Liver (tissue), 9 donors: ENCODE measurements around the gene TNFAIP3. TPM values are rescaled to one million over a fixed set of nuclear protein-coding genes. Genes with fewer than 3 reads are reported as not detected.

Experiments used
- DNase-seq: peaks from one replicate; pipeline ENCODE4 v3.0.0-alpha.2; 2017; ENCODE audit warnings: low spot score
- H3K27ac ChIP-seq, 2 donors: one replicate each; pipeline ENCODE4 v1.7.0; 2013; ENCODE audit warnings: inconsistent platforms in 2 of 2, low read length in 2 of 2, control low read depth in 1 of 2, low read depth in 1 of 2, mild to moderate bottlenecking in 1 of 2
- H3K27me3 ChIP-seq, 4 donors: one replicate each; pipeline versions ENCODE4 v1.6.1 to v1.7.0; 2013; ENCODE audit warnings: low read length in 3 of 4, inconsistent platforms in 1 of 4, mild to moderate bottlenecking in 1 of 4, moderate library complexity in 1 of 4; ENCODE audit not compliant: control insufficient read depth in 4 of 4, insufficient read depth in 4 of 4
- H3K36me3 ChIP-seq, 4 donors: one replicate each; pipeline versions ENCODE4 v1.6.1 to v1.7.0; 2013; ENCODE audit warnings: low read length in 3 of 4, mild to moderate bottlenecking in 3 of 4, low read depth in 1 of 4, moderate library complexity in 1 of 4; ENCODE audit not compliant: control insufficient read depth in 4 of 4, insufficient read depth in 3 of 4
- H3K4me1 ChIP-seq, 4 donors: one replicate each; pipeline versions ENCODE4 v1.6.1 to v1.7.0; 2013; ENCODE audit warnings: low read length in 3 of 4, mild to moderate bottlenecking in 3 of 4, moderate library complexity in 1 of 4; ENCODE audit not compliant: control insufficient read depth in 4 of 4, insufficient read depth in 4 of 4
- H3K4me3 ChIP-seq, 3 donors: one replicate each; pipeline versions ENCODE4 v1.6.1 to v1.7.0; 2013; ENCODE audit warnings: low read length in 3 of 3, control low read depth in 1 of 3, low read depth in 1 of 3, mild to moderate bottlenecking in 1 of 3
- H3K9ac ChIP-seq, 2 donors: one replicate each; pipeline ENCODE4 v1.7.0; 2013; ENCODE audit warnings: low read length in 2 of 2, mild to moderate bottlenecking in 2 of 2, moderate library complexity in 2 of 2, control low read depth in 1 of 2, low read depth in 1 of 2
- H3K9me3 ChIP-seq, 4 donors: one replicate each; pipeline versions ENCODE4 v1.6.1 to v1.7.0; 2013; ENCODE audit warnings: low read length in 3 of 4; ENCODE audit not compliant: control insufficient read depth in 4 of 4
- CTCF ChIP-seq: fragments of 150-350 bp; IDR thresholded peaks from 2 replicates; pipeline ENCODE4 v1.5.1; 2017; ENCODE audit warnings: improper control_type of control experiment, low read depth, low read length; ENCODE audit not compliant: missing input control
- EGR1 ChIP-seq, 2 donors: IDR thresholded peaks; 2 replicates each; pipeline ENCODE4 v1.6.1; 2016 to 2018; ENCODE audit warnings: antibody characterized with exemption in 2 of 2, low read depth in 2 of 2
- FOXA1 ChIP-seq: IDR thresholded peaks from 2 replicates; pipeline ENCODE4 v1.6.1; 2016; ENCODE audit warnings: antibody characterized with exemption
- FOXA2 ChIP-seq: IDR thresholded peaks from 2 replicates; pipeline ENCODE4 v1.6.1; 2016; ENCODE audit warnings: antibody characterized with exemption
- GABPA ChIP-seq, 2 donors: IDR thresholded peaks in 1 of 2; conservative IDR thresholded peaks in 1 of 2; 2 replicates each; pipeline ENCODE4 v1.6.1; 2016; ENCODE audit warnings: antibody characterized with exemption in 2 of 2, mild to moderate bottlenecking in 1 of 2, moderate library complexity in 1 of 2
- HNF4A ChIP-seq, 2 donors: conservative IDR thresholded peaks; 2 replicates each; pipeline ENCODE4 v1.6.1; 2016; ENCODE audit warnings: antibody characterized with exemption in 2 of 2, mild to moderate bottlenecking in 2 of 2
- HNF4G ChIP-seq: IDR thresholded peaks from 2 replicates; pipeline ENCODE4 v1.6.1; 2016; ENCODE audit warnings: antibody characterized with exemption
- JUND ChIP-seq, 2 donors: IDR thresholded peaks; 2 replicates each; pipeline ENCODE4 v1.6.1; 2016; ENCODE audit warnings: antibody characterized with exemption in 2 of 2
- NR2F2 ChIP-seq: IDR thresholded peaks from 2 replicates; pipeline ENCODE4 v1.6.1; 2016; ENCODE audit warnings: antibody characterized with exemption
- REST ChIP-seq: IDR thresholded peaks from 2 replicates; pipeline ENCODE4 v1.6.1; 2016; ENCODE audit warnings: antibody characterized with exemption, mild to moderate bottlenecking
- RXRA ChIP-seq, 2 donors: IDR thresholded peaks; 2 replicates each; pipeline ENCODE4 v1.6.1; 2017 to 2018; ENCODE audit warnings: antibody characterized with exemption in 2 of 2, mild to moderate bottlenecking in 1 of 2
- WGBS: extraction: QIAGEN DNeasy Blood & Tissue Kit; methylation state at CpG from one replicate; pipeline ENCODE4 v1.1.7; 2013; 5-methylcytosine and 5-hydroxymethylcytosine counted together
- polyA plus RNA-seq, 2 donors: library from polyadenylated mRNA; stranded (reverse) in 1 of 2; unstranded in 1 of 2; fragments of 200-250 nt in 1 of 2; fragments of >200 nt in 1 of 2; fragmentation: Nextera tagmentation in 1 of 2; extraction: Ambion mirVana in 1 of 2; gene quantifications; one replicate each; pipeline versions ENCODE4 v1.2.1 to v1.2.3, GENCODE V29; 2013 to 2015
- total RNA-seq, 2 donors: library from RNA; depleted of rRNA; stranded (reverse); fragments of >200 nt; gene quantifications; one replicate each; pipeline ENCODE4 v1.2.3, GENCODE V29; 2014
- TF ChIP-seq, protein P1 (sequence below): IDR thresholded peaks from 2 replicates; pipeline ENCODE4 v1.6.1; 2016; ENCODE audit warnings: antibody characterized with exemption
- donor health status: healthy.
- donor health status: healthy.
- donor health status: healthy.
- donor health status: healthy.
- donor health status: healthy.

TNFAIP3 gene
- total and polyA plus RNA-seq, 4 donors = 4.5 to 8.0 (median 6.7) TPM

DNA sequence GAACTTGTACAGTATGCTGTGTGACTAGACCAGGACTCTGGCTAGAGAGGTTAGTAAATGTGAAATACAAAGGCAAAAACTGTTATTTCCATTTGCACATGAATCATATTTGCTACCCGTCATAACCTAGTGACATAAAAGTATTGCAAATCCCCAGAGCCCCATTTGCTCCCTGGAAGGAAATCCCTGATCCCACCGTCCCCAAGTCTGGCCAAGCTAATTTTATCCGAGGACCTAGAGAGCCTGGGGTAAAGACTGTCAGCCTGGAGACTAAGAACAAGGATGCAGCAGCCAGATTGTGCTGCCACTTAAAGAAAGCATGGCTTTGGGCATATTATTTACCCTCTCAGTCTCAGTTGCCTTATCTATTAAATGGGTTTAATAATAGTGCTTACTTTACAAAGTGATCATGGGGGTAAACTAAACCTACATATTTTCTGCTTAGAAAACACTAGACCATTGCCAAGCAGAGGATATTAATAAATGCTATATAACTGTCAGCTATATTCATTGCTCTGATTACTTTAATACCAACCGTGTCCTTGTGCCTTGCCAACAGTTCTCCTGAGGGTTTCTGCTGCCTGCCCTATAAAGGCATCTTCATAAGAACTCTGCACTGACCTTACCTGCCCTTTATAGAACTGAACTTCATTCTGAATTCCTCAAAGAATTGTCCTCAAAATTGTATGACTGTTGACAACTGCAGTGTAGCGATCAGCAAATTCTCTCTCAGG lies 16.9 kb upstream of the TNFAIP3 start:
- WGBS = 87% methylated on average over 5 of the region's 5 CpGs
- no peaks in the 10 kb centered on the region for H3K4me1 ChIP-seq
- H3K27ac ChIP-seq = no peak overlapping the region
- H3K27me3 ChIP-seq = no peaks in the 10 kb centered on the region
- no peak overlapping the region for H3K9ac ChIP-seq
- DNase-seq = no peak
- H3K4me3 ChIP-seq = no peak overlapping the region
- TF ChIP-seq RXRA (IDR thresholded peaks at IDR 0.05) (no peak), NR2F2 (no peak), CTCF (no peak), FOXA2 (no peak), JUND (IDR thresholded peaks at IDR 0.05) (no peak), HNF4A (conservative IDR thresholded peaks at IDR 0.05) (no peak), HNF4G (no peak), EGR1 (IDR thresholded peaks at IDR 0.05; ENCODE audit: low read depth in 2 of 2) (no peak), REST (no peak), GABPA (IDR thresholded peaks at IDR 0.05 in 1 of 2, conservative IDR thresholded peaks at IDR 0.05 in 1 of 2) (no peak)
- TF ChIP-seq, protein P1, sequence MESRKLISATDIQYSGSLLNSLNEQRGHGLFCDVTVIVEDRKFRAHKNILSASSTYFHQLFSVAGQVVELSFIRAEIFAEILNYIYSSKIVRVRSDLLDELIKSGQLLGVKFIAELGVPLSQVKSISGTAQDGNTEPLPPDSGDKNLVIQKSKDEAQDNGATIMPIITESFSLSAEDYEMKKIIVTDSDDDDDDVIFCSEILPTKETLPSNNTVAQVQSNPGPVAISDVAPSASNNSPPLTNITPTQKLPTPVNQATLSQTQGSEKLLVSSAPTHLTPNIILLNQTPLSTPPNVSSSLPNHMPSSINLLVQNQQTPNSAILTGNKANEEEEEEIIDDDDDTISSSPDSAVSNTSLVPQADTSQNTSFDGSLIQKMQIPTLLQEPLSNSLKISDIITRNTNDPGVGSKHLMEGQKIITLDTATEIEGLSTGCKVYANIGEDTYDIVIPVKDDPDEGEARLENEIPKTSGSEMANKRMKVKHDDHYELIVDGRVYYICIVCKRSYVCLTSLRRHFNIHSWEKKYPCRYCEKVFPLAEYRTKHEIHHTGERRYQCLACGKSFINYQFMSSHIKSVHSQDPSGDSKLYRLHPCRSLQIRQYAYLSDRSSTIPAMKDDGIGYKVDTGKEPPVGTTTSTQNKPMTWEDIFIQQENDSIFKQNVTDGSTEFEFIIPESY = no peak
- no peaks in the 10 kb centered on the region for H3K36me3 ChIP-seq
- no peaks in the 10 kb centered on the region for H3K9me3 ChIP-seq

- WGBS = 93% methylated on average over 4 of the region's 4 CpGs
- H3K4me3 ChIP-seq = no peak overlapping the region
Measured at GRCh38 chr6:137850816-137851602, 16.1 kb upstream of the TNFAIP3 start.

More at GRCh38 chr6:137850816-137851602, 16.1 kb upstream of the TNFAIP3 start:
- no peak for DNase-seq
- Histone ChIP-seq H3K36me3 (no peaks in the 10 kb centered on the region), H3K27ac (no peak overlapping the region), H3K27me3 (no peaks in the 10 kb centered on the region), H3K4me1 (no peaks in the 10 kb centered on the region), H3K9ac (no peak overlapping the region), H3K9me3 (no peaks in the 10 kb centered on the region)
- TF ChIP-seq EGR1 (IDR thresholded peaks at IDR 0.05; ENCODE audit: low read depth in 2 of 2) (no peak), REST (no peak), NR2F2 (no peak), FOXA1 (no peak)
